GM12878 (cell line): ENCODE measurements around the gene RANBP6. TPM values are rescaled to one million over a fixed set of nuclear protein-coding genes. Genes with fewer than 3 reads are reported as not detected.

Experiments used
- BHLHE40 ChIP-seq, 2 experiments: fragments of 450-650 bp in 1 of 2; IDR thresholded peaks; 2 replicates each; pipeline ENCODE4 v1.6.1; 2011 to 2017; ENCODE audit warnings: low read depth in 2 of 2, borderline replicate concordance in 1 of 2, improper control_type of control experiment in 1 of 2, low read length in 1 of 2, mild to moderate bottlenecking in 1 of 2
- CBX3 ChIP-seq: fragments of 200-600 bp; sonication (generic); IDR thresholded peaks from 2 replicates; pipeline ENCODE4 v1.6.1; 2016; ENCODE audit warnings: low read depth, borderline replicate concordance
- CTCF ChIP-seq, 3 experiments: IDR thresholded peaks in 2 of 3; conservative IDR thresholded peaks in 1 of 3; 2 replicates each; pipeline ENCODE4 v1.5.1; 2011; ENCODE audit warnings: low read depth in 3 of 3, low read length in 3 of 3, mild to moderate bottlenecking in 3 of 3, control low read depth in 2 of 3, moderate library complexity in 2 of 3, inconsistent platforms in 1 of 3, mixed read lengths in 1 of 3; ENCODE audit not compliant: control insufficient read depth in 2 of 3, insufficient read depth in 1 of 3; ENCODE audit errors: extremely low read depth in 1 of 3
- NFIC ChIP-seq: IDR thresholded peaks from 2 replicates; pipeline ENCODE4 v1.6.1; 2012; ENCODE audit warnings: low read depth, mild to moderate bottlenecking, inconsistent platforms, low read length, moderate library complexity
- RB1 ChIP-seq: fragments of 450-650 bp; formaldehyde crosslinking; IDR thresholded peaks from 2 replicates; pipeline ENCODE4 v1.6.1; 2017; ENCODE audit warnings: mild to moderate bottlenecking, borderline replicate concordance
- SMARCA5 ChIP-seq: fragments of 450-650 bp; IDR thresholded peaks from 2 replicates; pipeline ENCODE4 v1.6.1; 2017; ENCODE audit warnings: mild to moderate bottlenecking
- SMC3 ChIP-seq: IDR thresholded peaks from 2 replicates; pipeline ENCODE4 v1.6.1; 2011; ENCODE audit warnings: low read length, improper control_type of control experiment, borderline replicate concordance
- YY1 ChIP-seq: IDR thresholded peaks from 2 replicates; pipeline ENCODE4 v1.6.1; 2011; ENCODE audit warnings: low read depth, mild to moderate bottlenecking, low read length
- polyA plus RNA-seq, 11 experiments: library from polyadenylated mRNA; depleted of rRNA in 4 of 11; unstranded in 6 of 11; stranded (reverse) in 5 of 11; fragments of >200 nt; fragmentation: Nextera tagmentation in 4 of 11; fragmentation: Illumina TruSeq in 1 of 11; extraction: Ambion mirVana in 4 of 11; extraction: Trizol in 1 of 11; gene quantifications; 1 replicate in 1 of 11; 2 replicates in 10 of 11; pipeline versions ENCODE4 v1.2.1 to v1.2.3, GENCODE V29; 2011 to 2016; ENCODE audit warnings: inconsistent platforms in 2 of 11, missing spikeins in 2 of 11, low read depth in 1 of 11
- total RNA-seq, 4 experiments: library from RNA; depleted of rRNA in 3 of 4; stranded (reverse); fragments of >200 nt in 3 of 4; fragmentation: Illumina TruSeq in 1 of 4; extraction: Trizol in 1 of 4; gene quantifications; 2 replicates each; pipeline versions ENCODE4 v1.2.1 to v1.2.3, GENCODE V29; 2013 to 2021

The RANBP6 gene
- total and polyA plus RNA-seq, 10 of the 15 experiments (the other 5 are each of a cell fraction or from before 2014, with no cell fraction given): 10.9 to 26.9 (median 19.4) TPM

- peak; percentile 49; the same call in 1 of the 2 replicates for TF ChIP-seq YY1
- peak; percentile 70 to 85 (median 84) for TF ChIP-seq CTCF (IDR thresholded peaks at IDR 0.05 in 2 of 3, conservative IDR thresholded peaks at IDR 0.05 in 1 of 3; ENCODE audit: control insufficient read depth in 2 of 3, extremely low read depth in 1 of 3, insufficient read depth in 1 of 3, low read depth in 3 of 3, low read length in 3 of 3)
- TF ChIP-seq CBX3: no peak
- 0 out of 2 replicates have a peak, but pooled peaks have one; percentile 49 for TF ChIP-seq RB1
- TF ChIP-seq BHLHE40 (IDR thresholded peaks at IDR 0.05; ENCODE audit: borderline replicate concordance in 1 of 2, low read depth in 2 of 2, low read length in 1 of 2): no peak
- TF ChIP-seq SMC3: peak; percentile 78
- TF ChIP-seq SMARCA5: 0 out of 2 replicates have a peak, but pooled peaks have one; percentile 14
- no peak for TF ChIP-seq NFIC
Observed at GRCh38 chr9:6054280-6055099, 39.1 kb upstream of the RANBP6 start (continued).
